ENCODE measurements around the gene FILIP1.

DNA sequence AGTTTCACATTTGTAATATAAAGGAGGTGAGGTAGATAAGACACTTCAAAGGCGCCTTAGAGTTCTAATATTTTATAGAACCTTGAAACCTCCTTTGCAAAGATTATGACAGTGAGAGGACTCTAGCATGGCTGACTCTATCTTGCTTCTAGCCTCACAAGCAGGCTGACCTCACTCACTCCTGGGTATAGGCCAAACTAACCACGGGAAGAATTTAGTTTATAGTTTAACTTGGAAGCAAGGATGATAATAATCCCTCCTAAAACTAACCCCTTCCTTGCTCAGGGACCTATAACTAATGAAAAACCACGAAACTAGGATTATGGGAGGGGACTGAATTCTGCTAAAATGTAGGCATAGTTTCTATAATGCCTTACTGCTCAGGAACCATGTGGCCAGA, 84.3 kb downstream of the FILIP1 start:
- TF ChIP-seq, protein P1, sequence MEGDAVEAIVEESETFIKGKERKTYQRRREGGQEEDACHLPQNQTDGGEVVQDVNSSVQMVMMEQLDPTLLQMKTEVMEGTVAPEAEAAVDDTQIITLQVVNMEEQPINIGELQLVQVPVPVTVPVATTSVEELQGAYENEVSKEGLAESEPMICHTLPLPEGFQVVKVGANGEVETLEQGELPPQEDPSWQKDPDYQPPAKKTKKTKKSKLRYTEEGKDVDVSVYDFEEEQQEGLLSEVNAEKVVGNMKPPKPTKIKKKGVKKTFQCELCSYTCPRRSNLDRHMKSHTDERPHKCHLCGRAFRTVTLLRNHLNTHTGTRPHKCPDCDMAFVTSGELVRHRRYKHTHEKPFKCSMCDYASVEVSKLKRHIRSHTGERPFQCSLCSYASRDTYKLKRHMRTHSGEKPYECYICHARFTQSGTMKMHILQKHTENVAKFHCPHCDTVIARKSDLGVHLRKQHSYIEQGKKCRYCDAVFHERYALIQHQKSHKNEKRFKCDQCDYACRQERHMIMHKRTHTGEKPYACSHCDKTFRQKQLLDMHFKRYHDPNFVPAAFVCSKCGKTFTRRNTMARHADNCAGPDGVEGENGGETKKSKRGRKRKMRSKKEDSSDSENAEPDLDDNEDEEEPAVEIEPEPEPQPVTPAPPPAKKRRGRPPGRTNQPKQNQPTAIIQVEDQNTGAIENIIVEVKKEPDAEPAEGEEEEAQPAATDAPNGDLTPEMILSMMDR (IDR thresholded peaks at IDR 0.05; ENCODE audit: insufficient read depth, low read length): no peak
- no peak for TF ChIP-seq GABPA (IDR thresholded peaks at IDR 0.05; ENCODE audit: low read depth)
- no peak for TF ChIP-seq POLR2AphosphoS5 (IDR thresholded peaks at IDR 0.05; ENCODE audit: low read depth)

Data from HL-60 (cell line).